ENCODE results near the gene USP34.

GRCh38 chr2:61157371-61158003, 313.4 kb downstream of the USP34 start:
- TF ChIP-seq CTCF (IDR thresholded peaks at IDR 0.05) (no peak), POLR2A (IDR thresholded peaks at IDR 0.05) (no peak)

Data from ovary (tissue), 3 donors.